SH-SY5Y (cell line): ENCODE results near the gene TPSG1.

Experiments
- GATA2 ChIP-seq: IDR thresholded peaks from 2 replicates; pipeline ENCODE4 v1.6.1; 2011; ENCODE audit warnings: mild to moderate bottlenecking, low read depth, low read length
- GATA3 ChIP-seq: IDR thresholded peaks from 2 replicates; pipeline ENCODE4 v1.6.1; 2011; ENCODE audit warnings: low read depth, mild to moderate bottlenecking, low read length, moderate library complexity

TPSG1 gene

GRCh38 chr16:1213231-1213630 lies 11.8 kb downstream of the TPSG1 start:
- TF ChIP-seq GATA2 (no peak), GATA3 (no peak)

DNA sequence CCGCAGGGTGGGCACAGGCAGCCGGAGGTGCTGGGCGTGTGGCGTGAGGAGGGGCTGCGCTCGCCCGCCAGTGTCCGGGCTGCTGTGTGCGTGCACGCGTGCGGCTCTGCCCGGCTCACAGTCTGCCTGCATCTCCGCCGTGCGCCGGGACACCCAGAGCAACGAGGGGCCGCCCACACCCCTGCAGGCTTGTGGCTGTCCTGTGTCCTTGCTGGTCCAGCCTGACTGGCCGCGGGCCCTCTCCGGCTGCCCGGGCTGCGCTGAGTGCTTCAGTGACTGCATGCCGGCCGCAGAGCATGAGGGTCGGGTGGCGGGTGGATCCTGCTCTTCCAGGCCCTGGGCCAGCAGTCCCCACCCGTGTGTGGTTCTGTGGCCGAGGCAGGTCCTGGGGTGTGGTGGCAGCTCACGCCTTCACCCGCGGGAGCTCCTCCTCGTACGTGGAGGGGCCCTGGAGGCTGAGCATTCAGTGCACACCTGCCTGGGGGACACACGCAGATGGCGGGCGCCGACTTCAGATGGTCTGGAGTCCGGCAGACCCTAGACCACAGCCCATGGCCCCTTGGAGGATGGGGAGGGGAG lies 12.4 kb downstream of the TPSG1 start:
- TF ChIP-seq GATA3, result no peak
- TF ChIP-seq GATA2, result no peak

GRCh38 chr16:1211451-1212268 lies 13.4 kb downstream of the TPSG1 start:
- TF ChIP-seq GATA3 (no peak), GATA2 (no peak)

DNA sequence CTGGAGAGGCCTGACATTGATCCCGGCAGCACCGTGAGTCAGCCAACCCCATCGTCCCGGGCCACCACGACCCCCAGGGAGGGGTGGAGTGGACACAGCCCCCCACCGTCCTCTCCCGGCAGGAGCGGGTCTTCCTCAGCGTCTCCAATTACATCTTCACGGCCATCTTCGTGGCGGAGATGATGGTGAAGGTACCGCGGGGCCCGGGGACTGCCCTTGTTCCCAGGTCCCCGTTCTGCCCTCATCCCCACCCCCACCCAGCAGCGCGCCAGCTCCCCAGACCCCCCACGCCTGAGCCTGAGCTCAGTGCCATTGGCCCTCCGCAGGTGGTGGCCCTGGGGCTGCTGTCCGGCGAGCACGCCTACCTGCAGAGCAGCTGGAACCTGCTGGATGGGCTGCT lies 14.6 kb downstream of the TPSG1 start:
- TF ChIP-seq GATA3 (no peak), GATA2 (no peak)

DNA sequence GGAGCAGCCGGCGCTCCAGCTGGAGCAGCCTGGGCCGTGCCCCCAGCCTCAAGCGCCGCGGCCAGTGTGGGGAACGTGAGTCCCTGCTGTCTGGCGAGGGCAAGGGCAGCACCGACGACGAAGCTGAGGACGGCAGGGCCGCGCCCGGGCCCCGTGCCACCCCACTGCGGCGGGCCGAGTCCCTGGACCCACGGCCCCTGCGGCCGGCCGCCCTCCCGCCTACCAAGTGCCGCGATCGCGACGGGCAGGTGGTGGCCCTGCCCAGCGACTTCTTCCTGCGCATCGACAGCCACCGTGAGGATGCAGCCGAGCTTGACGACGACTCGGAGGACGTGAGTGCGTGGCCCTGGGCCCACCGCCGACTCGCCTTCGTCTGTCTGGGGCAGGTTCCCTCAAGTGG lies 16.0 kb downstream of the TPSG1 start:
- TF ChIP-seq GATA3 (no peak), GATA2 (no peak)

GRCh38 chr16:1208239-1208830 lies 16.7 kb downstream of the TPSG1 start:
- TF ChIP-seq GATA2 (no peak), GATA3 (no peak)

DNA sequence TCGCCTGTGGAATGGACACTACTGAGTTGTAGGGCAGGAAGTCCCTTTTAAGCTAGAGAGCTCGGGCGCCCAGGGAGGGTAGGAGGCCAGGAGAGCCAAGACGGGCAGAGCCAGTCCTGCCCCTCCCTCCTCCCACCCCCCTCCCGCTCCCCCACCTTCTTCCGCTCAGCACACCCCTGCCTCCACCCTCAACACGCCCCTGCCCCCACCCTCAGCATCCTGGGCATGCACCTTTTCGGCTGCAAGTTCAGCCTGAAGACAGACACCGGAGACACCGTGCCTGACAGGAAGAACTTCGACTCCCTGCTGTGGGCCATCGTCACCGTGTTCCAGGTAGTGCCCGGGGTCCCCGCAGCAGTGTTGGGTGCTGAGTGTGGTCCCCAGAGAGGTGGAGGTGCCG lies 18.3 kb downstream of the TPSG1 start:
- no peak for TF ChIP-seq GATA3
- no peak for TF ChIP-seq GATA2

GRCh38 chr16:1206326-1206725 lies 18.7 kb downstream of the TPSG1 start:
- TF ChIP-seq GATA3 (no peak), GATA2 (no peak)

- TF ChIP-seq GATA2 (no peak), GATA3 (no peak)
Observed at GRCh38 chr16:1204933-1205332, 20.1 kb downstream of the TPSG1 start.

DNA sequence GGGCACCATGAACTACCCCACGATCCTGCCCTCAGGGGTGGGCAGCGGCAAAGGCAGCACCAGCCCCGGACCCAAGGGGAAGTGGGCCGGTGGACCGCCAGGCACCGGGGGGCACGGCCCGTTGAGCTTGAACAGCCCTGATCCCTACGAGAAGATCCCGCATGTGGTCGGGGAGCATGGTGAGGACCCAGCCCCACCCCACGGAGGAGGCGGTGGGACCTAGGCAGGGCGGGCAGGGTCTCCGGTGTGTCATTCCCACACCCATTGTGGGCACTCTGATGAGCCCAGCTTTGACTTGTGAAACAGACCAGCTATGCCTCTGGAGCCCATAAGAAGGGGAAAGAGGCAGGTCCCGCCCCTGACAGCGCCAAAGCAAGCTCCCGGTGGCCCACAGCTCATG lies 22.8 kb downstream of the TPSG1 start:
- TF ChIP-seq GATA3 (no peak), GATA2 (no peak)

DNA sequence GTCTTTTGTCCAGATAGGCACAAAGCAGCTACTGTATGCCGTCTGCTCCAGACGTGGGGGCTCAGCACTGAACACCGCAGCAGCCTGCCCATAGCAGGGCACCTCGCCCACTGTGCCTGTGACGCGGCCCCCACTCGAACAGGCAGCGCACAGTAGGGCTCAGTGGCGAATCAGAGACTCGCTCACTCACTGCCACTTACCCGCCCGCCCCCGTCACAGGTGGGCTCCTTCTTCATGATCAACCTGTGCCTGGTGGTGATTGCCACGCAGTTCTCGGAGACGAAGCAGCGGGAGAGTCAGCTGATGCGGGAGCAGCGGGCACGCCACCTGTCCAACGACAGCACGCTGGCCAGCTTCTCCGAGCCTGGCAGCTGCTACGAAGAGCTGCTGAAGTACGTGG lies 23.6 kb downstream of the TPSG1 start:
- TF ChIP-seq GATA2, result no peak
- TF ChIP-seq GATA3, result no peak

- TF ChIP-seq GATA2 (no peak), GATA3 (no peak)
Observed at GRCh38 chr16:1200014-1200627, 24.9 kb downstream of the TPSG1 start.

GRCh38 chr16:1199347-1200013 lies 25.6 kb downstream of the TPSG1 start:
- TF ChIP-seq GATA3, result no peak
- TF ChIP-seq GATA2, result no peak

- TF ChIP-seq GATA2, result no peak
- TF ChIP-seq GATA3, result no peak
Observed at GRCh38 chr16:1198194-1198593, 26.9 kb downstream of the TPSG1 start.

DNA sequence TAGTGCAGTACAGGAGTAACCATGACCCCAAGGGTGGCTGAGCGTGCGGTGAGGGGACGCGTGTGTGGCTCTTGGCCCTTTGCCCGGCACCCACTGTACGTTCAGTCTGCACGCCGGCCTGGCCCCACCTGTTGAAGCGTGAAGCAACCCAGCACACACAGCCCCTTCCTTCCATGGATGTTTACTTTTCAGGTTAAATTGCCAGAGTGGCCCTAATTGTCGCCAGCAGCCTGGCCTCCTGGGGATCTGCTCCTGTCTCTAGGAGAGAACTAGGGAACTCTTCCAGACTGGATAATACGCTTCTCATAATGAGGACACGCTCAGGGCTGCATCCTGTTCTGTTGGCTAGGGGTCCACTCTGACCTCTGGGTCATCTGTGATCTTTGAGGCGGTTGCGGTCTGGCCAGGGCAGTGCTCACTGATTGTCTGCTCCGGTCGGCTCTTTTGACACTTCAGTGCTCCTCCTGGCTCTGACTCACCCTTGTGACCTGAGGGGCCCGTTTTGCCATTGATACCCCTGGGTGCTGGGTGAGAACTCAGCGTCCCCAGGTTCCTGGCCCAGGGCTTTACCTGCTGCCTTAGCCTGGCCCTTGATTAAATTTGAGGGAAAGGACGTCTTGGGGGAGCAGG lies 27.7 kb downstream of the TPSG1 start:
- TF ChIP-seq GATA3 (no peak), GATA2 (no peak)
